ENCODE data around the gene CNST.
"Not testable (repeated sequence)": the region's sequence is repeated elsewhere in the genome, so short reads cannot be mapped to it uniquely, and the experiment has no call there.

CNST gene

GRCh38 chr1:246589919-246590318 is 23.7 kb downstream of the CNST start:
- not testable (repeated sequence) for H3K4me3 ChIP-seq (ENCODE audit: insufficient read depth in 1 of 2, low read depth in 1 of 2, low read length in 2 of 2); H3K27me3 ChIP-seq (ENCODE audit: control insufficient read depth in 1 of 2, insufficient read depth in 1 of 2, low read length in 2 of 2); H3K18ac ChIP-seq (ENCODE audit: low read depth in 1 of 2, low read length in 2 of 2); H3K27ac ChIP-seq (ENCODE audit: low read length, poor library complexity, severe bottlenecking); H4K8ac ChIP-seq (ENCODE audit: low read length); H3K4me1 ChIP-seq (ENCODE audit: control insufficient read depth, insufficient read depth, low read depth, low read length); H3K4ac ChIP-seq (ENCODE audit: low read depth in 1 of 2, low read length in 2 of 2); H2BK5ac ChIP-seq (ENCODE audit: low read depth, low read length, poor library complexity, severe bottlenecking); DNase-seq; H3K23ac ChIP-seq (ENCODE audit: low read length in 2 of 2); H3K9ac ChIP-seq (ENCODE audit: low read length); H3K36me3 ChIP-seq (ENCODE audit: control insufficient read depth in 1 of 2, insufficient read depth in 2 of 2, low read depth in 1 of 2, low read length in 2 of 2); H3K4me2 ChIP-seq (ENCODE audit: low read length, poor library complexity, severe bottlenecking); H3K9me3 ChIP-seq (ENCODE audit: control insufficient read depth, low read length); H4K91ac ChIP-seq (ENCODE audit: low read length); H2AFZ ChIP-seq (ENCODE audit: low read depth, low read length); H2BK12ac ChIP-seq (ENCODE audit: low read length in 2 of 2); H2AK5ac ChIP-seq (ENCODE audit: low read length, severe bottlenecking); H2BK15ac ChIP-seq (ENCODE audit: low read depth, poor library complexity, severe bottlenecking); H3K14ac ChIP-seq (ENCODE audit: low read length in 2 of 2); H2BK120ac ChIP-seq (ENCODE audit: low read depth, low read length)
- 98% methylated on average over 7 of the region's 10 CpGs for WGBS
- peaks cover 12% of the 10 kb centered on the region for H3K79me1 ChIP-seq (replicated peaks; ENCODE audit: low read length, poor library complexity, severe bottlenecking)

- Histone ChIP-seq H4K91ac (ENCODE audit: low read length) (no peak overlapping the region), H3K36me3 (ENCODE audit: control insufficient read depth in 1 of 2, insufficient read depth in 2 of 2, low read depth in 1 of 2, low read length in 2 of 2) (peaks cover 0 to 7% of the 10 kb centered on the region in 2 experiments), H4K8ac (ENCODE audit: low read length) (no peak overlapping the region), H3K27me3 (ENCODE audit: control insufficient read depth in 1 of 2, insufficient read depth in 1 of 2, low read length in 2 of 2) (no peaks in the 10 kb centered on the region), H2BK12ac (ENCODE audit: low read length in 2 of 2) (no peak overlapping the region), H3K4me3 (ENCODE audit: insufficient read depth in 1 of 2, low read depth in 1 of 2, low read length in 2 of 2) (no peak overlapping the region), H2AFZ (ENCODE audit: low read depth, low read length) (no peak overlapping the region), H3K9ac (ENCODE audit: low read length) (no peak overlapping the region), H3K79me1 (replicated peaks; ENCODE audit: low read length, poor library complexity, severe bottlenecking) (peaks cover 15% of the 10 kb centered on the region), H3K4me2 (ENCODE audit: low read length, poor library complexity, severe bottlenecking) (no peak overlapping the region), H3K18ac (ENCODE audit: low read depth in 1 of 2, low read length in 2 of 2) (no peak overlapping the region), H3K27ac (ENCODE audit: low read length, poor library complexity, severe bottlenecking) (no peak overlapping the region), H3K4ac (ENCODE audit: low read depth in 1 of 2, low read length in 2 of 2) (no peak overlapping the region), H2BK15ac (ENCODE audit: low read depth, poor library complexity, severe bottlenecking) (no peak overlapping the region), H3K4me1 (ENCODE audit: control insufficient read depth, insufficient read depth, low read depth, low read length) (peaks cover 2% of the 10 kb centered on the region), H3K23ac (ENCODE audit: low read length in 2 of 2) (no peak overlapping the region), H2BK5ac (ENCODE audit: low read depth, low read length, poor library complexity, severe bottlenecking) (no peak overlapping the region), H3K14ac (ENCODE audit: low read length in 2 of 2) (no peak overlapping the region), H2AK5ac (ENCODE audit: low read length, severe bottlenecking) (no peak overlapping the region), H2BK120ac (ENCODE audit: low read depth, low read length) (no peak overlapping the region), H3K9me3 (ENCODE audit: control insufficient read depth, low read length) (no peaks in the 10 kb centered on the region)
- DNase-seq: no peak
Measured at GRCh38 chr1:246591047-246591446, 24.8 kb downstream of the CNST start.

GRCh38 chr1:246591504-246591903 is 25.2 kb downstream of the CNST start:
- Histone ChIP-seq H2BK5ac (ENCODE audit: low read depth, low read length, poor library complexity, severe bottlenecking) (no peak overlapping the region), H3K23ac (ENCODE audit: low read length in 2 of 2) (no peak overlapping the region), H4K91ac (ENCODE audit: low read length) (no peak overlapping the region), H3K18ac (ENCODE audit: low read depth in 1 of 2, low read length in 2 of 2) (no peak overlapping the region), H3K4me3 (ENCODE audit: insufficient read depth in 1 of 2, low read depth in 1 of 2, low read length in 2 of 2) (no peak overlapping the region), H3K36me3 (ENCODE audit: control insufficient read depth in 1 of 2, insufficient read depth in 2 of 2, low read depth in 1 of 2, low read length in 2 of 2) (peaks cover 0 to 8% of the 10 kb centered on the region in 2 experiments), H3K4me2 (ENCODE audit: low read length, poor library complexity, severe bottlenecking) (no peak overlapping the region), H2BK120ac (ENCODE audit: low read depth, low read length) (no peak overlapping the region), H2AK5ac (ENCODE audit: low read length, severe bottlenecking) (no peak overlapping the region), H4K8ac (ENCODE audit: low read length) (no peak overlapping the region), H3K9ac (ENCODE audit: low read length) (no peak overlapping the region), H2BK12ac (ENCODE audit: low read length in 2 of 2) (no peak overlapping the region), H3K4me1 (ENCODE audit: control insufficient read depth, insufficient read depth, low read depth, low read length) (peaks cover 2% of the 10 kb centered on the region), H3K9me3 (ENCODE audit: control insufficient read depth, low read length) (no peaks in the 10 kb centered on the region), H3K14ac (ENCODE audit: low read length in 2 of 2) (no peak overlapping the region), H3K27me3 (ENCODE audit: control insufficient read depth in 1 of 2, insufficient read depth in 1 of 2, low read length in 2 of 2) (no peaks in the 10 kb centered on the region), H3K79me1 (replicated peaks; ENCODE audit: low read length, poor library complexity, severe bottlenecking) (peaks cover 16% of the 10 kb centered on the region), H3K4ac (ENCODE audit: low read depth in 1 of 2, low read length in 2 of 2) (no peak overlapping the region), H3K27ac (ENCODE audit: low read length, poor library complexity, severe bottlenecking) (no peak overlapping the region), H2BK15ac (ENCODE audit: low read depth, poor library complexity, severe bottlenecking) (no peak overlapping the region), H2AFZ (ENCODE audit: low read depth, low read length) (no peak overlapping the region)
- DNase-seq: no peak
- 98% methylated on average over 6 of the region's 6 CpGs for WGBS

- no peak overlapping the region for H3K27ac ChIP-seq (ENCODE audit: low read length, poor library complexity, severe bottlenecking)
- H3K27me3 ChIP-seq (ENCODE audit: control insufficient read depth in 1 of 2, insufficient read depth in 1 of 2, low read length in 2 of 2): no peaks in the 10 kb centered on the region
- no peak overlapping the region for H2BK120ac ChIP-seq (ENCODE audit: low read depth, low read length)
- H3K14ac ChIP-seq (ENCODE audit: low read length in 2 of 2): no peak overlapping the region
- no peak overlapping the region for H3K4me2 ChIP-seq (ENCODE audit: low read length, poor library complexity, severe bottlenecking)
- DNase-seq: no peak
- H3K18ac ChIP-seq (ENCODE audit: low read depth in 1 of 2, low read length in 2 of 2): no peak overlapping the region
- H2BK12ac ChIP-seq (ENCODE audit: low read length in 2 of 2): no peak overlapping the region
- no peak overlapping the region for H3K23ac ChIP-seq (ENCODE audit: low read length in 2 of 2)
- 95% methylated on average over 13 of the region's 13 CpGs for WGBS
- peak overlapping the region; percentile 78 for H3K9ac ChIP-seq (ENCODE audit: low read length)
- no peaks in the 10 kb centered on the region for H3K9me3 ChIP-seq (ENCODE audit: control insufficient read depth, low read length)
- peaks cover 2% of the 10 kb centered on the region for H3K4me1 ChIP-seq (ENCODE audit: control insufficient read depth, insufficient read depth, low read depth, low read length)
- H4K8ac ChIP-seq (ENCODE audit: low read length): no peak overlapping the region
- peaks cover 17% of the 10 kb centered on the region for H3K79me1 ChIP-seq (replicated peaks; ENCODE audit: low read length, poor library complexity, severe bottlenecking)
- H3K4ac ChIP-seq (ENCODE audit: low read depth in 1 of 2, low read length in 2 of 2): no peak overlapping the region
- H3K36me3 ChIP-seq (ENCODE audit: control insufficient read depth in 1 of 2, insufficient read depth in 2 of 2, low read depth in 1 of 2, low read length in 2 of 2): peaks cover 0 to 10% of the 10 kb centered on the region in 2 experiments
- H2BK15ac ChIP-seq (ENCODE audit: low read depth, poor library complexity, severe bottlenecking): no peak overlapping the region
- H2AFZ ChIP-seq (ENCODE audit: low read depth, low read length): no peak overlapping the region
- no peak overlapping the region for H3K4me3 ChIP-seq (ENCODE audit: insufficient read depth in 1 of 2, low read depth in 1 of 2, low read length in 2 of 2)
- H2BK5ac ChIP-seq (ENCODE audit: low read depth, low read length, poor library complexity, severe bottlenecking): no peak overlapping the region
- H2AK5ac ChIP-seq (ENCODE audit: low read length, severe bottlenecking): no peak overlapping the region
- H4K91ac ChIP-seq (ENCODE audit: low read length): no peak overlapping the region
Measured at GRCh38 chr1:246591958-246592357, 25.7 kb downstream of the CNST start.
